Erythroblast (primary cell): ENCODE measurements around the gene EPHB6.

Source experiments
- GATA1 ChIP-seq: IDR thresholded peaks from 2 replicates; pipeline ENCODE4 v1.6.1; 2011; ENCODE audit warnings: low read depth, mild to moderate bottlenecking, control low read depth, low read length, moderate library complexity
- POLR2A ChIP-seq: IDR thresholded peaks from 2 replicates; pipeline ENCODE4 v1.6.1; 2011; ENCODE audit warnings: mild to moderate bottlenecking, low read length

DNA sequence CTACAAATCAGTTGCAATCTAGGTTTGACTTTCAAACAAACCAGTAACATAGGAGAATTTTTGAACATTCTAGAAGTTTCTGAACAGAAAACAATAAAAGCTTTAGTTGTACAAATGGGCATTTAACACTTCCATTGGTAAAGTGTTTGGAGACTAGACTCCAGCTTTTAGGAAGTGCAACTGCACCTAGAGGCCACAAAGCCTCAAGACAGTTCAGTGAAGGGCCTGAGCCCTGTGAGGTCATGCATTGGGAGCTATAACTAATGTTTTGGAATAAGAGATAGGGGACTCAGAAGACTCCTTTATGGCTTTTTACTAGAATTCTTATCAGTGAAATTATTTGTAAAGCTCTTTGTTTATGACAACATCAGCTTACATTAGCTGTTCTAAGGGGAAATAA lies 3.0 kb upstream of the EPHB6 start:
- TF ChIP-seq POLR2A (no peak), GATA1 (no peak)
